ENCODE data around the gene MRPL49. TPM values are rescaled to one million over a fixed set of nuclear protein-coding genes. Genes with fewer than 3 reads are reported as not detected.

MRPL49 gene
- total RNA-seq, 4 donors from 2014 or later: 48.8 to 55.9 (median 54.2) TPM

- no peak overlapping the region for H3K27ac ChIP-seq
- DNase-seq (ENCODE audit: low spot score in 2 of 2): no peak
- H3K27me3 ChIP-seq: no peaks in the 10 kb centered on the region
- H3K9me3 ChIP-seq: no peaks in the 10 kb centered on the region
- H3K4me3 ChIP-seq: no peak overlapping the region
- peaks cover 0 to 35% (median 10%) of the 10 kb centered on the region in 4 donors for H3K4me1 ChIP-seq
- TF ChIP-seq, protein P1, sequence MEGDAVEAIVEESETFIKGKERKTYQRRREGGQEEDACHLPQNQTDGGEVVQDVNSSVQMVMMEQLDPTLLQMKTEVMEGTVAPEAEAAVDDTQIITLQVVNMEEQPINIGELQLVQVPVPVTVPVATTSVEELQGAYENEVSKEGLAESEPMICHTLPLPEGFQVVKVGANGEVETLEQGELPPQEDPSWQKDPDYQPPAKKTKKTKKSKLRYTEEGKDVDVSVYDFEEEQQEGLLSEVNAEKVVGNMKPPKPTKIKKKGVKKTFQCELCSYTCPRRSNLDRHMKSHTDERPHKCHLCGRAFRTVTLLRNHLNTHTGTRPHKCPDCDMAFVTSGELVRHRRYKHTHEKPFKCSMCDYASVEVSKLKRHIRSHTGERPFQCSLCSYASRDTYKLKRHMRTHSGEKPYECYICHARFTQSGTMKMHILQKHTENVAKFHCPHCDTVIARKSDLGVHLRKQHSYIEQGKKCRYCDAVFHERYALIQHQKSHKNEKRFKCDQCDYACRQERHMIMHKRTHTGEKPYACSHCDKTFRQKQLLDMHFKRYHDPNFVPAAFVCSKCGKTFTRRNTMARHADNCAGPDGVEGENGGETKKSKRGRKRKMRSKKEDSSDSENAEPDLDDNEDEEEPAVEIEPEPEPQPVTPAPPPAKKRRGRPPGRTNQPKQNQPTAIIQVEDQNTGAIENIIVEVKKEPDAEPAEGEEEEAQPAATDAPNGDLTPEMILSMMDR (IDR thresholded peaks at IDR 0.05): no peak
- no peak for TF ChIP-seq EP300 (IDR thresholded peaks at IDR 0.05)
- TF ChIP-seq POLR2A (IDR thresholded peaks at IDR 0.05): no peak
- 84 to 88% methylated on average over 5 of the region's 5 CpGs for WGBS, 2 donors
- H3K36me3 ChIP-seq: peaks cover 0 to 69% (median 47%) of the 10 kb centered on the region in 3 donors
These were observed 2.5 kb downstream of the MRPL49 start for GRCh38 chr11:65124480-65125196.

DNA sequence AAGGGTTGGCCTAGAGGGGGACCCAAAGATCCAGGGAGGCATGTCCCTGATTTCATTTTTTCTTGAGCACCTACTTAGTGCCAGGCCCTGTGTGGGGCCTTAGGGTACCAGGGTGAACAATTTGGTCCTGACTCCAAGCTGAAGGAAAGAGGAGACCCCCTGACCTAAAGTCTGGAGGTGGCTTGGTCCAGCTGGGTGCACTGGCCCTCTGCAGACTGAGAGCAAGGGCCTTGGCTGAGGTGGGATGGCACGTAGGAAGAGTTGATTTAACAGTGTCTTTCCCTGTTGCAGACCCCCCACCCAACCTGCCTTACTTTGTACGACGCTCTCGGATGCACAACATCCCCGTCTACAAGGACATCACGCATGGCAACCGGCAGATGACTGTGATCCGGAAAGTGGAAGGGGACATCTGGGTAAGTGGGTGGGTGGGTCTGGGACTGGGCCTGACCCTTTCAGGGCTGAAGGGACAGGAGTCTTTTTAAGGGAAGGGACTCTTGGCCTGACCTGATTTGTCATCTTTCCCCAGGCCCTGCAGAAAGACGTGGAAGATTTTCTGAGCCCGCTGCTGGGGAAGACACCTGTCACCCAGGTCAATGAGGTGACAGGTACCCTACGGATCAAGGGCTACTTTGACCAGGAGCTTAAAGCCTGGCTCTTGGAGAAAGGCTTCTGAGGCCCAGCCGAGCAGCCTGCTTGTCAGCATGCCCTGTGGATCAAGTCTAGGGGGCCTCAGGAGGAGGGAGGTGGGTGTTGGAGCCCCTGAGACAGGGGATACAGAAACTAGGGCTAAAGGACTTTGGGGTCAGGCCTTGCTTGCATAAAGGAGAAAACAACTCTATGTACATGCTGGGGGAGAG, 3.3 kb downstream of the MRPL49 start:
- H3K4me3 ChIP-seq: no peak overlapping the region
- H3K4me1 ChIP-seq: peaks cover 0 to 27% (median 9%) of the 10 kb centered on the region in 4 donors
- H3K36me3 ChIP-seq: peaks cover 0 to 69% (median 48%) of the 10 kb centered on the region in 3 donors
- H3K9me3 ChIP-seq: no peaks in the 10 kb centered on the region
- H3K27me3 ChIP-seq: no peaks in the 10 kb centered on the region
- DNase-seq (ENCODE audit: low spot score in 2 of 2): no peak
- WGBS, 2 donors: 87 to 89% methylated on average over 12 of the region's 12 CpGs
- TF ChIP-seq EP300 (IDR thresholded peaks at IDR 0.05): no peak
- no peak for TF ChIP-seq POLR2A (IDR thresholded peaks at IDR 0.05)
- TF ChIP-seq, protein P1 (IDR thresholded peaks at IDR 0.05): no peak
- no peak overlapping the region for H3K27ac ChIP-seq

GRCh38 chr11:65126624-65127274, 4.6 kb downstream of the MRPL49 start:
- H3K4me3 ChIP-seq: no peak overlapping the region
- H3K27ac ChIP-seq: no peak overlapping the region
- no peak for DNase-seq (ENCODE audit: low spot score in 2 of 2)
- TF ChIP-seq, protein P1 (IDR thresholded peaks at IDR 0.05): no peak
- TF ChIP-seq POLR2A (IDR thresholded peaks at IDR 0.05) (no peak), EP300 (IDR thresholded peaks at IDR 0.05) (no peak)
- no peaks in the 10 kb centered on the region for H3K27me3 ChIP-seq
- peaks cover 0 to 24% (median 0%) of the 10 kb centered on the region in 4 donors for H3K4me1 ChIP-seq
- peaks cover 0 to 76% (median 51%) of the 10 kb centered on the region in 3 donors for H3K36me3 ChIP-seq
- 67 to 76% methylated on average over 4 to 6 of the region's 6 CpGs for WGBS, 2 donors
- no peaks in the 10 kb centered on the region for H3K9me3 ChIP-seq

DNA sequence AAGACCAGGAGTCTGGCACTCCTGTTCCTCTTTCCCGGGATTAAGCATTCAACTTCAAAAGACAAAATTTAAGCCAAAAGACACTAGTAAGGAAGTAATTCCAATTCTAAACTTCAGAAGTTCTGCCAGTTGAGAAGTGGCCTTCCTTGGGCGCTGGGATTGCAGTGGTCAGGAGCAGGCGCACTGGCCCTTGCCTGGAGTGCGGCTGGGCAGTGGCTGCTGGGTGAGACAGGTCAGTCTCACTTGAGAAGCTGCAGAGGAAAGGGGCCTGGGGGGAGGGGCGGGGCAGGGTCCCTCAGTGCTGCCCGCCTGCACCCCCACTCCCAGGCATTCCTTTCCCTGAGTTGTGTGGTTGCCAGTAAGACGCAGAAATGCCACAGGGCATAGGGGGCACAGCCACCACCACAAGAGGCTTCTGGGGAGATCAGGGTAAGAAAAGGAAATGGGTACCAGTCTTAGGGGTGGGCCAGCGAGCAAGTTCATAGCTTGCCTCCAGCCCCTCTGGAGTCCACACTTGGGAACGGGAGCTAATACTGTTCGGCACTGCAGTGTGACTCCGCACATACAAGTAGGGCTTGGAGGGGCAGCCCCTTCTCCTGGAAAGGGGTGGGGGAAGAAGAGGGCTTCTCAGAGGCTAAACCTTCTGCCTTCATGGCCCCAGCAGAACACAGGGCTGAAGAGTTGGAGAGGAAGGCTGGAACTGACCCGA, 5.5 kb downstream of the MRPL49 start:
- Histone ChIP-seq H3K4me1 (peaks cover 0 to 30% (median 2%) of the 10 kb centered on the region in 4 donors), H3K9me3 (no peaks in the 10 kb centered on the region), H3K27me3 (no peaks in the 10 kb centered on the region), H3K4me3 (no peak overlapping the region), H3K36me3 (peaks cover 0 to 85% (median 53%) of the 10 kb centered on the region in 3 donors), H3K27ac (no peak overlapping the region)
- WGBS, 2 donors: 71 to 78% methylated on average over 12 of the region's 12 CpGs
- no peak for TF ChIP-seq EP300 (IDR thresholded peaks at IDR 0.05)
- TF ChIP-seq, protein P1 (IDR thresholded peaks at IDR 0.05): no peak
- TF ChIP-seq POLR2A (IDR thresholded peaks at IDR 0.05): no peak
- no peak for DNase-seq (ENCODE audit: low spot score in 2 of 2)
